ENCODE results near the gene HOXB13. TPM values are rescaled to one million over a fixed set of nuclear protein-coding genes. Genes with fewer than 3 reads are reported as not detected.

The HOXB13 gene
- total and polyA plus RNA-seq, 7 experiments from 2014 or later, result not detected

DNA sequence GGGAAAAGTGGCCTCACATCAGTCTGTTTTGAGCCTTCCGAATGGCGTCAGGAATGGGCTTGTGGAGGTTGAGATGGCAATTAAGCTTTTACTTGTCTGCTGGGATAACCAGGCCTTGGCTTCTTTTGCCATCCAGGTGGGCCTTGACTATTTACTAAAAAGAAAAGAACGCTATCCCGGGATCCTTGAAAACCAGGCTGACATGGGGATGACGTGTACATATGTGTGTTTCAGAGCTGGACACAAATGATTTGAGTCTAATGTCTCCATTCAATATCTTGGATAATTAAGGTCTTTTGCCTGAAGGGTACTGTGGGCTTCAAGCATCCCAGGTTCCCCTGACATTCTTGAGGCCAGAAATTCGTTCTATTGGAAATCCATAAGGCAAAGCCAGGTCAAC lies 32.6 kb upstream of the HOXB13 start:
- CTCF ChIA-PET, result interaction anchor here (0.6 kb wide), 1 partner anchor 43 kb away, joined by 4 read pairs; no protein-coding TSS in a partner anchor
- Mint-ChIP-seq H3K27me3 (peaks cover 68 to 80% (median 73%) of the 10 kb centered on the region in 5 donors), H3K36me3 (no peaks in the 10 kb centered on the region)

GRCh38 chr17:48760411-48760810 lies 31.9 kb upstream of the HOXB13 start:
- H3K4me3 ChIP-seq (ENCODE audit: low read length), result no peak overlapping the region
- H3K9me3 ChIP-seq (ENCODE audit: control insufficient read depth in 2 of 3, low read length in 3 of 3), result no peaks in the 10 kb centered on the region
- DNase-seq (no peak), ATAC-seq (no peak)
- CTCF ChIA-PET, result no interaction called here
- H3K27me3 ChIP-seq (ENCODE audit: control insufficient read depth in 2 of 2, insufficient read depth in 2 of 2, low read length in 2 of 2), result peaks cover 7 to 9% of the 10 kb centered on the region in 2 donors
- no peaks in the 10 kb centered on the region for H3K4me1 ChIP-seq (ENCODE audit: control insufficient read depth in 2 of 2, insufficient read depth in 2 of 2, low read length in 2 of 2)
- no peaks in the 10 kb centered on the region for H3K4me1 Mint-ChIP-seq
- no peak overlapping the region for H3K4me3 Mint-ChIP-seq
- peak overlapping the region in 1 of 9 donors; percentile 60 for H3K27ac Mint-ChIP-seq
- no peaks in the 10 kb centered on the region for H3K36me3 ChIP-seq (ENCODE audit: control insufficient read depth in 2 of 3, insufficient read depth in 3 of 3, low read length in 3 of 3)
- H3K36me3 Mint-ChIP-seq, result no peaks in the 10 kb centered on the region
- intact Hi-C loops (cut with micrococcal nuclease), result no loop called here
- peaks cover 75 to 84% (median 79%) of the 10 kb centered on the region in 5 donors for H3K27me3 Mint-ChIP-seq
- POLR2A ChIA-PET, result interaction anchor here (0.6 to 0.8 kb wide), 2 partner anchors 15 to 92 kb away, joined by 4 to 8 read pairs; no protein-coding TSS in a partner anchor
- no peak overlapping the region for H3K27ac ChIP-seq (ENCODE audit: low read depth, low read length)
- H3K9me3 Mint-ChIP-seq, result peaks cover 0 to 2% (median 0%) of the 10 kb centered on the region in 11 donors

More for the DNA sequence above, 32.6 kb upstream of the HOXB13 start:
- Mint-ChIP-seq H3K4me3 (no peak overlapping the region), H3K4me1 (no peaks in the 10 kb centered on the region), H3K27ac (no peak overlapping the region), H3K9me3 (peaks cover 0 to 2% (median 0%) of the 10 kb centered on the region in 11 donors)
- POLR2A ChIA-PET, result interaction anchor here (0.6 kb wide), 1 partner anchor 91 kb away, joined by 8 read pairs; no protein-coding TSS in a partner anchor
- DNase-seq (no peak), ATAC-seq (no peak)
- intact Hi-C loops (cut with micrococcal nuclease), result no loop called here
- Histone ChIP-seq H3K36me3 (ENCODE audit: control insufficient read depth in 2 of 3, insufficient read depth in 3 of 3, low read length in 3 of 3) (no peaks in the 10 kb centered on the region), H3K27me3 (ENCODE audit: control insufficient read depth in 2 of 2, insufficient read depth in 2 of 2, low read length in 2 of 2) (peaks cover 2 to 7% of the 10 kb centered on the region in 2 donors), H3K9me3 (ENCODE audit: control insufficient read depth in 2 of 3, low read length in 3 of 3) (no peaks in the 10 kb centered on the region), H3K27ac (ENCODE audit: low read depth, low read length) (no peak overlapping the region), H3K4me3 (ENCODE audit: low read length) (no peak overlapping the region), H3K4me1 (ENCODE audit: control insufficient read depth in 2 of 2, insufficient read depth in 2 of 2, low read length in 2 of 2) (no peaks in the 10 kb centered on the region)

- DNase-seq (no peak), ATAC-seq (no peak)
- H3K4me3 ChIP-seq (ENCODE audit: low read length), result no peak overlapping the region
- H3K4me1 Mint-ChIP-seq, result peaks cover 0 to 7% (median 4%) of the 10 kb centered on the region in 7 donors
- intact Hi-C loops (cut with micrococcal nuclease), result no loop called here
- CTCF ChIA-PET, result no interaction called here
- no peak overlapping the region for H3K27ac Mint-ChIP-seq
- POLR2A ChIA-PET, result no interaction called here
- peaks cover 3 to 8% of the 10 kb centered on the region in 2 donors for H3K4me1 ChIP-seq (ENCODE audit: control insufficient read depth in 2 of 2, insufficient read depth in 2 of 2, low read length in 2 of 2)
- H3K36me3 ChIP-seq (ENCODE audit: control insufficient read depth in 2 of 3, insufficient read depth in 3 of 3, low read length in 3 of 3), result no peaks in the 10 kb centered on the region
- no peak overlapping the region for H3K27ac ChIP-seq (ENCODE audit: low read depth, low read length)
- H3K27me3 ChIP-seq (ENCODE audit: control insufficient read depth in 2 of 2, insufficient read depth in 2 of 2, low read length in 2 of 2), result peaks cover 7 to 20% of the 10 kb centered on the region in 2 donors
- H3K9me3 ChIP-seq (ENCODE audit: control insufficient read depth in 2 of 3, low read length in 3 of 3), result no peaks in the 10 kb centered on the region
- H3K36me3 Mint-ChIP-seq, result no peaks in the 10 kb centered on the region
- no peak overlapping the region for H3K4me3 Mint-ChIP-seq
- H3K9me3 Mint-ChIP-seq, result peaks cover 0 to 2% (median 0%) of the 10 kb centered on the region in 11 donors
- peaks cover 79 to 87% (median 86%) of the 10 kb centered on the region in 5 donors for H3K27me3 Mint-ChIP-seq
Measured at GRCh38 chr17:48759288-48759687, 30.7 kb upstream of the HOXB13 start.

GRCh38 chr17:48757524-48757961 lies 29.0 kb upstream of the HOXB13 start:
- Mint-ChIP-seq H3K27me3 (peaks cover 79 to 87% (median 84%) of the 10 kb centered on the region in 5 donors), H3K27ac (no peak overlapping the region), H3K4me1 (peaks cover 3 to 21% (median 18%) of the 10 kb centered on the region in 7 donors), H3K36me3 (no peaks in the 10 kb centered on the region), H3K4me3 (no peak overlapping the region), H3K9me3 (peaks cover 0 to 2% (median 0%) of the 10 kb centered on the region in 11 donors)
- intact Hi-C loops (cut with micrococcal nuclease), result no loop called here
- POLR2A ChIA-PET, result no interaction called here
- no peaks in the 10 kb centered on the region for H3K36me3 ChIP-seq (ENCODE audit: control insufficient read depth in 2 of 3, insufficient read depth in 3 of 3, low read length in 3 of 3)
- H3K9me3 ChIP-seq (ENCODE audit: control insufficient read depth in 2 of 3, low read length in 3 of 3), result no peaks in the 10 kb centered on the region
- peaks cover 18 to 37% of the 10 kb centered on the region in 2 donors for H3K27me3 ChIP-seq (ENCODE audit: control insufficient read depth in 2 of 2, insufficient read depth in 2 of 2, low read length in 2 of 2)
- CTCF ChIA-PET, result no interaction called here
- DNase-seq (no peak), ATAC-seq (no peak)
- no peak overlapping the region for H3K27ac ChIP-seq (ENCODE audit: low read depth, low read length)
- H3K4me3 ChIP-seq (ENCODE audit: low read length), result no peak overlapping the region
- H3K4me1 ChIP-seq (ENCODE audit: control insufficient read depth in 2 of 2, insufficient read depth in 2 of 2, low read length in 2 of 2), result peaks cover 5 to 13% of the 10 kb centered on the region in 2 donors

DNA sequence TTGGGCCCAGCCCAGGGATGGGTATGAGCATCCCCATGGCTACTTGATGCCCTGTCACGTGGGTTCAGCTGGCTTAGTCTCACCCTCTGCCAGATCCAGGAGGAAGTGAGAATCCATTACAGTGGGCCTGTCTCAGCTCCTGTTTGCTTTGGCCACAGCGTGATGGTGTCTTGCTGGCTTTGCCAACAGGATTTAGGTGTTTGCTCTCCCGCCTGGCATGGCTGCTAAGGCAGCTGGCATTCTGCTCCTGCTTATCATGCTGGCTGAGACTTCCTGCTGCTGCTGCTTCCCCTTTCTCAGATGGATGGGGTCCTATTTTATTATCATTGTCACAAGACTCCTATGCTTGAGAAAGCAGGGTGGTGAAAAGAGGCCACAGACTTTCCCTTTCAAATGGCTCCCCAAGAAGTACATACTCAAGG lies 28.3 kb upstream of the HOXB13 start:
- ChIA-PET POLR2A (interaction anchor here (0.7 kb wide), 1 partner anchor 40 kb away, joined by 4 read pairs; no protein-coding TSS in a partner anchor), CTCF (interaction anchor here (0.6 kb wide), 1 partner anchor 36 kb away, joined by 10 read pairs; no protein-coding TSS in a partner anchor)
- Histone ChIP-seq H3K36me3 (ENCODE audit: control insufficient read depth in 2 of 3, insufficient read depth in 3 of 3, low read length in 3 of 3) (no peaks in the 10 kb centered on the region), H3K9me3 (ENCODE audit: control insufficient read depth in 2 of 3, low read length in 3 of 3) (no peaks in the 10 kb centered on the region), H3K27me3 (ENCODE audit: control insufficient read depth in 2 of 2, insufficient read depth in 2 of 2, low read length in 2 of 2) (peaks cover 18 to 43% of the 10 kb centered on the region in 2 donors), H3K4me1 (ENCODE audit: control insufficient read depth in 2 of 2, insufficient read depth in 2 of 2, low read length in 2 of 2) (peaks cover 5 to 13% of the 10 kb centered on the region in 2 donors), H3K27ac (ENCODE audit: low read depth, low read length) (no peak overlapping the region), H3K4me3 (ENCODE audit: low read length) (no peak overlapping the region)
- ATAC-seq (no peak), DNase-seq (no peak)
- H3K27ac Mint-ChIP-seq, result no peak overlapping the region
- peaks cover 79 to 88% (median 84%) of the 10 kb centered on the region in 5 donors for H3K27me3 Mint-ChIP-seq
- no peaks in the 10 kb centered on the region for H3K36me3 Mint-ChIP-seq
- intact Hi-C loops (cut with micrococcal nuclease), result no loop called here
- peaks cover 0 to 4% (median 0%) of the 10 kb centered on the region in 11 donors for H3K9me3 Mint-ChIP-seq
- H3K4me1 Mint-ChIP-seq, result peaks cover 3 to 21% (median 18%) of the 10 kb centered on the region in 7 donors
- no peak overlapping the region for H3K4me3 Mint-ChIP-seq

- peak overlapping the region in 1 of 9 donors; percentile 46 for H3K27ac Mint-ChIP-seq
- no peak overlapping the region for H3K4me3 ChIP-seq (ENCODE audit: low read length)
- CTCF ChIA-PET, result interaction anchor here (1.6 kb wide), 1 partner anchor 31 kb away, joined by 6 read pairs; no protein-coding TSS in a partner anchor
- peaks cover 3 to 21% (median 18%) of the 10 kb centered on the region in 7 donors for H3K4me1 Mint-ChIP-seq
- no peaks in the 10 kb centered on the region for H3K9me3 ChIP-seq (ENCODE audit: control insufficient read depth in 2 of 3, low read length in 3 of 3)
- peaks cover 5 to 13% of the 10 kb centered on the region in 2 donors for H3K4me1 ChIP-seq (ENCODE audit: control insufficient read depth in 2 of 2, insufficient read depth in 2 of 2, low read length in 2 of 2)
- H3K27ac ChIP-seq (ENCODE audit: low read depth, low read length), result no peak overlapping the region
- peaks cover 21 to 56% of the 10 kb centered on the region in 2 donors for H3K27me3 ChIP-seq (ENCODE audit: control insufficient read depth in 2 of 2, insufficient read depth in 2 of 2, low read length in 2 of 2)
- no peaks in the 10 kb centered on the region for H3K36me3 ChIP-seq (ENCODE audit: control insufficient read depth in 2 of 3, insufficient read depth in 3 of 3, low read length in 3 of 3)
- H3K27me3 Mint-ChIP-seq, result peaks cover 75 to 89% (median 85%) of the 10 kb centered on the region in 5 donors
- POLR2A ChIA-PET, result interaction anchor here (0.6 kb wide), 1 partner anchor 787 kb away, joined by 3 read pairs; no protein-coding TSS in a partner anchor
- peaks cover 0 to 8% (median 0%) of the 10 kb centered on the region in 11 donors for H3K9me3 Mint-ChIP-seq
- ATAC-seq, result no peak
- no peaks in the 10 kb centered on the region for H3K36me3 Mint-ChIP-seq
- H3K4me3 Mint-ChIP-seq, result peak overlapping the region in 4 of 10 donors; percentile 9 to 54 (median 32)
- intact Hi-C loops (cut with micrococcal nuclease), result no loop called here
- no peak for DNase-seq
Measured at GRCh38 chr17:48755356-48755755, 26.8 kb upstream of the HOXB13 start.
